NT2/D1 (cell line): ENCODE measurements around the gene ZNF319.

ENCODE experiments used
- SUZ12 ChIP-seq: IDR thresholded peaks from 2 replicates; pipeline ENCODE4 v1.6.1; 2011; ENCODE audit not compliant: insufficient read length, insufficient read depth; ENCODE audit errors: extremely low read depth
- YY1 ChIP-seq: IDR thresholded peaks from 2 replicates; pipeline ENCODE4 v1.6.1; 2011; ENCODE audit not compliant: insufficient read length, insufficient read depth
- ZNF274 ChIP-seq: IDR thresholded peaks from 2 replicates; pipeline ENCODE4 v1.6.1; 2011; ENCODE audit warnings: mild to moderate bottlenecking, low read depth, low read length

DNA sequence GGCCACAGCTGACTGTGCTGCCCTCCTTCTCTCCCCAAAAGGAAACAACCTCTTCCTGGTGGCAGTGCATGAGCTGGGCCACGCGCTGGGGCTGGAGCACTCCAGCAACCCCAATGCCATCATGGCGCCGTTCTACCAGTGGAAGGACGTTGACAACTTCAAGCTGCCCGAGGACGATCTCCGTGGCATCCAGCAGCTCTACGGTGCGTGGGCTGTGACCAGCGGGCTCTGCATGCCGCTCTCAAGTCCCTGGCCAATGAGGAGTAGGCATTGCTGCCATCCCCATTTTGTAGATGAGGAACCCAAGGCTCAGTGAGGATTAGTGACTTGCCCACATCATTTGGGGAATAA, 40.0 kb upstream of the ZNF319 start:
- no peak for TF ChIP-seq YY1
- no peak for TF ChIP-seq SUZ12
- no peak for TF ChIP-seq ZNF274
